K562 (cell line): Measurements from ENCODE around the gene SLC13A4. TPM values are rescaled to one million over a fixed set of nuclear protein-coding genes. Genes with fewer than 3 reads are reported as not detected.

Source experiments
- ATF1 ChIP-seq, 2 experiments: fragments of 450-650 bp in 1 of 2; IDR thresholded peaks; 2 replicates each; pipeline ENCODE4 v1.6.1; 2016; ENCODE audit warnings: missing compliant biosample characterization in 1 of 2, missing genetic modification characterization in 1 of 2
- CREB3L1 ChIP-seq: fragments of 450-650 bp; IDR thresholded peaks from 2 replicates; pipeline ENCODE4 v1.6.1; 2014; ENCODE audit warnings: low read depth, mild to moderate bottlenecking, moderate library complexity, borderline replicate concordance
- EGR1 ChIP-seq: fragments of 450-650 bp; conservative IDR thresholded peaks from 2 replicates; pipeline ENCODE4 v1.6.1; 2017; ENCODE audit warnings: mild to moderate bottlenecking
- GATAD2A ChIP-seq: fragments of 450-650 bp; IDR thresholded peaks from 2 replicates; pipeline ENCODE4 v1.6.1; 2017
- MAZ ChIP-seq, 2 experiments: fragments of 450-650 bp in 1 of 2; sonication (generic) in 1 of 2; formaldehyde crosslinking; IDR thresholded peaks in 1 of 2; conservative IDR thresholded peaks in 1 of 2; 2 replicates each; pipeline versions ENCODE4 v1.4.0 to v1.5.0; 2020; ENCODE audit warnings: mild to moderate bottlenecking in 1 of 2, missing genetic modification reagents in 1 of 2
- MCM5 ChIP-seq: fragments of 450-650 bp; IDR thresholded peaks from 2 replicates; pipeline ENCODE4 v1.6.1; 2016; ENCODE audit warnings: low read depth
- NFYB ChIP-seq: IDR thresholded peaks from 2 replicates; pipeline ENCODE4 v1.6.1; 2011; ENCODE audit warnings: mild to moderate bottlenecking, moderate library complexity; ENCODE audit not compliant: insufficient read length; ENCODE audit errors: extremely low read depth
- PHF8 ChIP-seq: fragments of 200-600 bp; sonication (generic); IDR thresholded peaks from 2 replicates; pipeline ENCODE4 v1.6.1; 2012; ENCODE audit warnings: mixed run types, mild to moderate bottlenecking, inconsistent platforms, low read length, moderate library complexity, borderline replicate concordance
- POLR2G ChIP-seq: fragments of 200-400 bp; formaldehyde crosslinking; IDR thresholded peaks from 2 replicates; pipeline ENCODE4 v1.6.1; 2017; ENCODE audit warnings: low read depth, mild to moderate bottlenecking, antibody characterized with exemption, low read length, moderate library complexity
- PRDM10 ChIP-seq: fragments of 450-650 bp; IDR thresholded peaks from 2 replicates; pipeline ENCODE4 v1.6.1; 2018; ENCODE audit not compliant: partially characterized antibody
- USF2 ChIP-seq: sonication (generic); formaldehyde crosslinking; IDR thresholded peaks from 2 replicates; pipeline ENCODE4 v1.5.0; 2020; ENCODE audit warnings: missing genetic modification reagents
- ZNF280B ChIP-seq: fragments of 250-450 bp; sonication (Bioruptor Pico); IDR thresholded peaks from 2 replicates; pipeline ENCODE4 v1.5.1; 2021; ENCODE audit warnings: mild to moderate bottlenecking
- ZNF316 ChIP-seq: fragments of 450-650 bp; IDR thresholded peaks from 2 replicates; pipeline ENCODE4 v1.6.1; 2016
- ZNF512 ChIP-seq: IDR thresholded peaks from 2 replicates; pipeline ENCODE4 v1.6.1; 2016; ENCODE audit warnings: missing genetic modification characterization, missing compliant biosample characterization
- ZNF583 ChIP-seq: fragments of 250-450 bp; sonication (Bioruptor Pico); IDR thresholded peaks from 2 replicates; pipeline ENCODE4 v1.4.0; 2020
- ZNF740 ChIP-seq, 3 experiments: fragments of 200-800 bp in 1 of 3; sonication (Bioruptor generic) in 1 of 3; sonication (generic) in 1 of 3; formaldehyde crosslinking in 1 of 3; IDR thresholded peaks; 2 replicates each; pipeline versions ENCODE4 v1.6.1 to v1.8.0; 2016 to 2022; ENCODE audit warnings: mild to moderate bottlenecking in 2 of 3, missing compliant biosample characterization in 2 of 3, missing genetic modification characterization in 2 of 3, missing genetic modification reagents in 1 of 3
- polyA plus RNA-seq, 8 experiments: library from polyadenylated mRNA; depleted of rRNA in 4 of 8; stranded (reverse) in 5 of 8; unstranded in 3 of 8; fragments of >200 nt; fragmentation: Nextera tagmentation in 2 of 8; fragmentation: Illumina TruSeq in 1 of 8; extraction: Ambion mirVana in 2 of 8; extraction: Trizol in 1 of 8; gene quantifications; 2 replicates each; pipeline versions ENCODE4 v1.2.1 to v1.2.3, GENCODE V29; 2011 to 2014; ENCODE audit warnings: inconsistent platforms in 1 of 8, missing spikeins in 1 of 8
- total RNA-seq, 7 experiments: library from RNA; depleted of rRNA in 6 of 7; stranded (reverse); fragments of >200 nt in 6 of 7; fragmentation: Illumina TruSeq in 2 of 7; extraction: Trizol in 2 of 7; gene quantifications; 2 replicates each; pipeline versions ENCODE4 v1.2.1 to v1.2.3, GENCODE V29; 2011 to 2021; ENCODE audit warnings: low replicate concordance in 1 of 7

The SLC13A4 gene
- total and polyA plus RNA-seq, 9 of the 15 experiments (the other 6 are each of a cell fraction or from before 2014, with no cell fraction given): 0.11 to 1.0 (median 0.36) TPM

- no peak; the same call in 1 of the 2 replicates for TF ChIP-seq ZNF740 (CRISPR knock-in tag; IDR thresholded peaks at IDR 0.05)
- TF ChIP-seq ZNF740 (tag; IDR thresholded peaks at IDR 0.05): peak in 1 of 2 experiments; percentile 95; a peak in 2 of 4 replicates
- TF ChIP-seq ZNF512 (tag): peak; percentile 73; the same call in 1 of the 2 replicates
- TF ChIP-seq ZNF583 (CRISPR knock-in tag): no peak
- no peak for TF ChIP-seq NFYB
- TF ChIP-seq ZNF316: 0 out of 2 replicates have a peak, but pooled peaks have one; percentile 1
- peak; percentile 18; the same call in 1 of the 2 replicates for TF ChIP-seq PHF8
- TF ChIP-seq ZNF280B (CRISPR knock-in tag): no peak
- no peak for TF ChIP-seq ATF1 (CRISPR knock-in tag; IDR thresholded peaks at IDR 0.05)
- TF ChIP-seq ATF1 (tag; IDR thresholded peaks at IDR 0.05): no peak
- no peak for TF ChIP-seq CREB3L1
- no peak for TF ChIP-seq MCM5
- TF ChIP-seq MAZ (CRISPR knock-in tag; conservative IDR thresholded peaks at IDR 0.05 in 1 of 2, IDR thresholded peaks at IDR 0.05 in 1 of 2): peak in 1 of 2 experiments; percentile 74; a peak in 2 of 4 replicates
- TF ChIP-seq GATAD2A: no peak
- no peak for TF ChIP-seq USF2
- peak; percentile 47 for TF ChIP-seq EGR1
- no peak for TF ChIP-seq POLR2G
- TF ChIP-seq PRDM10: peak; percentile 57
Observed at GRCh38 chr7:135710417-135711138, 17.4 kb downstream of the SLC13A4 start (continued).
